ENCODE results near the gene MGAM2.
"Not testable (repeated sequence)": the region's sequence is repeated elsewhere in the genome, so short reads cannot be mapped to it uniquely, and the experiment has no call there.

MGAM2 gene

GRCh38 chr7:142111499-142111898 is at the start of gene MGAM2:
TSS of gene MGAM2 (plus strand) at chr7:142111718. CDS start at chr7:142116874, 5,156 bp downstream.
- FAIRE-seq (no peak), DNase-seq (ENCODE audit: insufficient read length, low spot score) (no peak)

DNA sequence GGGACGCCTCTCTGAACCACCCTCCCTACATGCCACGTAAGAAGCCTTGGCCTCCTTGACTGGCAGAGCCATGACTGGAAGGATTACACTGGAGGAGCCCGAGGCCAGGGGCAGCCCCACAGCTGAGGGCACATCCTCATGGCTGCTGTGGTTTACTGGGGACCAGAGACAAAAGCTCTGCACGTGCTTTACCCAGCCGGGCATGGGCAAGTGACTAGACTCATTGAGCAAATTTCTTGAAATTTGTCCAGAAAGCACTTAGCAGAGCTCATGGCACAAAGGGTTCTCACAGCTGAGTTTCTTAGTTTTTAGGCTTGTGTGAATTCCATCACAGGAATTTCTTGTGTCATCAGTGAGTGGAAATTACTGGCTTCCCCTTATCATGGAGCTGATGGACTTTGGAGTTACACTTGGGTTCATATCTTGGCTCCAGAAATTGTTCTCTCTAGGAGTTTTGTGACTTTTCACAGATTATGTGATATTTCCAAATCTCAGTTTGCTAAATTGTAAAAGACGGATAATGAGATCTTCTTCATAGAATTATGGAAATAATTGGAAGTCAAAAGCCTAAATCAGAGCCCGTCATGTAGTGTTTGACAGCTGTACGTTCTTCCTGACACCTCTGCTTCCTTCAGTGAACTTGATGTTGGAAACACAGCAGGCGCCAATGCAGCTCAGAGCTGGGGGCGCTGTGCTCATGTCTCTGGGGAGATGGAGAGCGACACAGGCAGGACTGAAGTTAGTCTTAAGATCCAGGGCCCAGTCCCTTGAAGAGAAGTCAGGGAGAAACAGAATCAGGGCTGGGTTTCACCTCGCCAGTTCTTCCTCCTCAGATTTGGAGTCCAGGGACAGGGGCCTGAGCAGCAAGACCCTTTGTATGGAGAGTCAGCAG is 47.7 kb upstream of the MGAM2 start:
- DNase-seq (ENCODE audit: insufficient read length, low spot score) (no peak), FAIRE-seq (no peak)

- FAIRE-seq (no peak), DNase-seq (ENCODE audit: insufficient read length, low spot score) (no peak)
Measured at GRCh38 chr7:142066536-142066935, 45.0 kb upstream of the MGAM2 start.

GRCh38 chr7:142077762-142078161 is 33.8 kb upstream of the MGAM2 start:
- FAIRE-seq, result no peak

DNA sequence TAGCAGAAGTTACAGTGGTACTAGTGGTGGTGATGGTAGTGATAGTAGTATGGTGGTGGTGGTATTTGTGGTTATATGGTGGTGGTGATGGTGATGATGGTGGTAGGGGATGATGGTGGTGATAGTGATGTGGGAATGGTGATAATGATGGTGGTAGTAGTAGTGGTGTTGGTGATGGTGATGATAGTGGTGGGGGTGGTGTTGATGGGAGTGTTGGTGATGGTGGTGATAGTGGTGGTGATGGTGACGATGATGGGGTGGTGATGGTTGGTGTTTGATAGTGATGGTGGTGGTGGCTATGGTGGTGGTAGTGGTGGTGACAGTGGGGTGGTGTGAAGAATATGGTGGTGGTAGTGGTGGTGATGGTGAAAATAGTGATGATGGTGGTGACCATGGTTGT is 27.9 kb upstream of the MGAM2 start:
- no peak for FAIRE-seq

More at GRCh38 chr7:142077762-142078161, 33.8 kb upstream of the MGAM2 start:
- DNase-seq (ENCODE audit: insufficient read length, low spot score), result no peak

GRCh38 chr7:142085428-142085827 is 26.1 kb upstream of the MGAM2 start:
- no peak for FAIRE-seq

More for the DNA sequence above, 27.9 kb upstream of the MGAM2 start:
- DNase-seq (ENCODE audit: insufficient read length, low spot score), result no peak

DNA sequence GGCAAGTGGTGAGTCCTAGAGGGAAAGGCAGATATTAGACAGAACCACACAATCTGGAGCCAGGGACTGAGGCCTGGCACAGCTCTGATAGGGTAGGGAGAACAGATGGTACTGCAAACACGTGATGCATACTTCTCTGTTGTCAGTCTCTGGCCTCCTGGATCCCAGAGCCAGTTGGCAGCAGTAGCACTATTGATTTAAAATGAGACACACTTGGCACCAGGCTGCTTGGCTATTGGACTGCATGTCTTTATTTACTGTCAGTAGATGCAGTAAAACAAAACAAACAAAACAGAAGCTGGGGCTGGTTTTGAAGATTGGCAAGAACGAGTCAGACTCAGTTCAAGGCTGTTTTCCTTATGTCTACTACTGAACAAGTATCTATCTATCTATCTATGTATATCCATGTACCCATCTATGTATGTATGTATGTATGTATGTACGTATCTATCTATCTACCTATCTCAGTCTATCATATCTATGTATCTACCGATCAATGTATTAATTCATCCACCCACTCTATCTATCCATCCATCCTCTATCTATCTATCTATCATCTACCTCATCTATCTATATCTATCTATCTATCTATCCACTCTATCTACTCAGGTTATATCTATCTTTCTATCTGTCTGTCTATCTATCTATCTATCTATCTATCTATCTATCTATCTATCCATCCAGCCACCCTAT is 23.4 kb upstream of the MGAM2 start:
- FAIRE-seq (no peak), DNase-seq (ENCODE audit: insufficient read length, low spot score) (no peak)

More at GRCh38 chr7:142085428-142085827, 26.1 kb upstream of the MGAM2 start:
- no peak for DNase-seq (ENCODE audit: insufficient read length, low spot score)

DNA sequence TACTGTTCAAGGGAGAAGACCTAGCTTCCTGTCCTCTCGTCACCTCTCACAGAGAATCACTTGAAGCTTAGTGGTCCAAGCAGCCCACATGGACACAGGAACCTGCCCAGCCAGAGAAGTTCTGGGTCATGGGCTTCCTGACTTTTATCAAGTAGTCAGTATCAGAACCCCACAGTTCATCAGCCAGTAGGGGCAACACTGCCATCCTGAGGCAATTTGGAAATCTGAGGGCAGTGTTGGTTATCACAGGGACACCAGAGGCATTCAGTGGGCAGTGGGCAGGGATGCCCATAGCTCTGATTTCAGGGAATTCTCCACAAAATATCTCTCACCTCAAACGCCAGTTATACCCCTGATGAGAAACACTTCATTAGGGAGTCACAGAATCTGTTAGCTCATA is 22.5 kb upstream of the MGAM2 start:
- DNase-seq (ENCODE audit: insufficient read length, low spot score) (no peak), FAIRE-seq (no peak)

DNA sequence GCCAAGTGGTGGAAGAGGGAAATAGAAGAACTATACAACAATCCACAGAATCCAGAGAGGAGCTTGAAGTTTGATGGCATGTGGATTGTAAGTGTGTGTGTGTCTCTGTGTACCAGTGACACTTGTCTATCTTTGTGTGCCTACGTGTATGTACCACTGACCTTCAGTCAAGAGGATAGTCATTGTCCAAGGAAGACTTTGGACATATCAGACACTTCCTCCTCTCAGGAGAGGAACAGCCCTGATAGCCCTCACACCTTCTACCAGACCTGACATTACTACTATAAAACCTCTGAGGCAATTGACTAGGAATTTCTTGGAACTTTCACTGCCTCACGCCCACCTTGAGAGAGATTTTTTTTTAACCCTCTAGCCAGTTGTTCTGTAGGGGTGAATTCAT is 19.6 kb upstream of the MGAM2 start:
- FAIRE-seq (no peak), DNase-seq (ENCODE audit: insufficient read length, low spot score) (no peak)

DNA sequence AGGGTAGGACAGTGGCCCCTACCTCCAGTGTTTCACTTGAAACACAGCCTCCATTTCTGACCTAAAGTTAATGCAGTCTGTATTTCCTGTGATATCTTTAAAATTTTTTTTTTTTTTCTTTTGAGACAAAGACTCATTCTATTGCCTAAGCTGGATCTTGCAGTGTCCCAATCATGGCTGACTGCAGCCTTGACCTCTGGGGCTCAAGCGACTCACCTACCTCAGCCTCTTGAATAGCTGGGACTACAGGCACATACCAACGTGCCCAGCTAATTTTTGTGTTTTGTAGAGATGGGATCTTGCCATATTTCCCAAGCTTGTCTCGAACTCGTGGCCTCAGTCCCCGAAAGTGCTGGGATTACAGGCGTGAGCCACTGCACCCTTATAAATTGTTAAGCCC is 16.7 kb upstream of the MGAM2 start:
- no peak for DNase-seq (ENCODE audit: insufficient read length, low spot score)
- FAIRE-seq, result no peak

DNA sequence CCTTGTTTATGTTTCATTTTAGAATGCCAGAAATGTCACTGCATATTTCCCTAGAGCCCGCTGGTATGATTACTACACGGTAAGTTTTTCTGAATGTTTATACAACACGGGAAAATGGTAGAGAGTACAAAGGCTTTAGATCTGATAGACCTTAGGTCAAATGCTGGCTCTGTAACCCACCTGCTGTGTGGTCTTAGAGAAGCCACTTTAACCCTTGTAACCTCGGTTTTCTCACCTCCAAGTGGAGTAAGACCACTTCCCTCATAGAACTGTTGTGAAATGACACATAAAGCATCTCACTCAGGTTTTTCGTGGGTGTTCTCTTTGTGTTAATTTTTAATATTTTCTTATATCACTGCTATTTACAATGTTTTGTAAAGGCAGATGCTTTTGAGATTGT is 13.9 kb upstream of the MGAM2 start:
- DNase-seq (ENCODE audit: insufficient read length, low spot score), result no peak
- no peak for FAIRE-seq

DNA sequence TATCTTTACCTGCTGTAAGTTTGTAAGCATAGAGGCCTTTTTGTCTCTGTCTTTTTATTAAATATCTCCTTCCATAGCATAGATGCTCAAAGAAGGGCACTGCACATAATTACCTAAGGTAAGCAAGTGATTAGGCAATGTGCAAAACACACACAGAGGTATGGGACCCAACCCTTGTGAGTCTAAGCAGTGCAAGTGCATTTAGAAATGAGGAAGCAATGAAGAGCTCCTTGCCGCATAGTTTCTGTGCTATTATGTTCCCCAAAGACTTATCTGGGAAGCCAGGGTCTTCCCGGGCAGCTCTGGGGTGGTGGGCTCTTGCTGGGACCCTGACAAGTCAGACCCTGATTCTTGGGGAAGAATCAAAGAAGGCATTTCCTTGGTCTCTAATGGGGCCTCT is 13.5 kb upstream of the MGAM2 start:
- FAIRE-seq (no peak), DNase-seq (ENCODE audit: insufficient read length, low spot score) (no peak)

DNA sequence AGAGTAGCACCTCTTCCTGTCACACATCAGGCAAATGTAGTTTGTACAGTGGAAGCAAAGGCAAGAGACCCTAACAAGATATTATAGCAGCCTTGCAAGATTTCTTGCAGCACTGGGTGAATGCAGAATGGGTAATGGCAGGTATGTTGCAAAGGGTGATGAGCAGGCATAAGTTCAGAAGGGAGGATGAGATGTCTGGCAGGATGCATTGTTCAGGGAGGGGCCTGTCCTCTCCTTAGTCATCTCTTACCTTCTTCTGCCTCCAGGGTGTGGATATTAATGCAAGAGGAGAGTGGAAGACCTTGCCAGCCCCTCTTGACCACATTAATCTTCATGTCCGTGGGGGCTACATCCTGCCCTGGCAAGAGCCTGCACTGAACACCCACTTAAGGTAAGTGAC is 12.2 kb upstream of the MGAM2 start:
- DNase-seq (ENCODE audit: insufficient read length, low spot score); FAIRE-seq: not testable (repeated sequence)

DNA sequence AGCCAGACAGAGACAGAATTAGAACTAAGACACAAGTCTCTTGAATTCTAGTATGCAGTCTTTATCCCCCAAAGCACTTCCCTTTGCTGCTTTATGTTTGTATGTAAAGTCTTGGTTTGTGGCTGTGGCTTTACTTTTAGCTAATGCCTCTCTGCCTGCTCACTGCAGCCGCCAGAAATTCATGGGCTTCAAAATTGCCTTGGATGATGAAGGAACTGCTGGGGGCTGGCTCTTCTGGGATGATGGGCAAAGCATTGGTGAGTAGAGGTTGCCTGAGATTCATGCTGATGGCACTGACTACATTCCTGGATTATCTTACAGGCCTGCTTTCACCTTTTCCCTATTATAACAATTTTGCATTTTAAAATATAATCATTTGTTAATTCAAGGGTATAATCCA is 10.9 kb upstream of the MGAM2 start:
- DNase-seq (ENCODE audit: insufficient read length, low spot score) (no peak), FAIRE-seq (no peak)

- not testable (repeated sequence) for DNase-seq (ENCODE audit: insufficient read length, low spot score); FAIRE-seq
Measured at GRCh38 chr7:142101794-142102193, 9.7 kb upstream of the MGAM2 start.

- FAIRE-seq (no peak), DNase-seq (ENCODE audit: insufficient read length, low spot score) (no peak)
Measured at GRCh38 chr7:142104550-142105527, 6.7 kb upstream of the MGAM2 start.

- no peak for FAIRE-seq
- DNase-seq (ENCODE audit: insufficient read length, low spot score), result no peak
Measured at GRCh38 chr7:142108728-142109505, 2.6 kb upstream of the MGAM2 start.

DNA sequence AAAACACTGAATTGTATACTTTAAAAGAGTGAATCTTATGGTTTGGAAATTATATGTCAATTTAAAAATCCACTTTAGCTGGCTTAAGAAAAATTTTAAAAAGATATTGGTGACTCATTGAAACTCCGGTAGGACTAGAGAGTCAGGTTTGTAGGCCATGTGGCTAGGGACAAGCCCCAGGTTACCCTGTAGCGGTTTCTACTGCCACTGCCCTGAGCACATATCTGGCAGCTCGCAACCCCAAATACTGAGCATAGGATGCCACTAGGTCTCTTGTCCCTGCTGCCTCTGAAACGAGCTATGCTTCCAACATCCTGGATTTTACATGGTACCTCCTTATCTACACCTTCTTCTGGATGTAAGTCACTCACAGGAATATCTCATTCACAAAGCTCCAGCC is 1.4 kb upstream of the MGAM2 start:
- FAIRE-seq (no peak), DNase-seq (ENCODE audit: insufficient read length, low spot score) (no peak)

DNA sequence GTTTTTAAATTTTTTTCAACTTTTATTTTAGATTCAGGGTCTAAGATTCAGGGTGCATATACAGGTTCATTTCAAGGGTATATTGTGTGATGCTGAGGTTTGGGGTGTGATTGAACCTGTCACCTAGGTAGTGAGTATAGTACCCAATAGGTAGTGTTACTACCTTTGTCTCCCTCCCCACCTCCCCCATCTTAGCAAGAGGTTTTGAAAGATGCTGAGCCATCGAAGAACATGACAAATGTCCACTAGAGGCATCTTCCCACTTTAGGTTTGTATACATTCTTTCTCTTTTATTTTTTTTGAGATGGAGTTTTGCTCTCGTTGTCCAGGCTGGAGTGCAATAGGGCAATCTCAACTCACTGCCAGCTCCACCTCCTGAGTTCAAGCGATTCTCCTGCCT is 880 bp upstream of the MGAM2 start:
- DNase-seq (ENCODE audit: insufficient read length, low spot score) (no peak), FAIRE-seq (no peak)

DNA sequence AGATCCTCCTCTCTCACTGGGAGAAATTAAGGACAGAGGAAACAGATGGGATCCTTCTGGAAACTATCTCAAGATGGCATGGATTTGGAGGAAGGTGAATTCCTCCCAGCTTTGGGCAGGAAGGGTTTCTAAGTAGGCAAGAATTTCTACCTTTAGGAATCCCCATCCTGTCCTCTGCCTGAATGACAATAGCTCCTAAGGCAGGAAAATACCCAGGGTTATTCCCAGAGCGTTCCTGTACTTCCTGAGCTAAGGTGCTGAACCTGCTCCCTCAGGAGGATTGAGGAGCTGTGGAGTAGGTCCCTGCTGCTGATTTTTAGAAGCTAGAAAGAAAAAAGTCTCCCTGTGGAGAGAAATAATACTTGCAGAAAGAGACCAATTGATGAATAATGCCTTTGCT is 568 bp downstream of the MGAM2 start:
- no peak for FAIRE-seq

More for the DNA sequence above, 568 bp downstream of the MGAM2 start:
- DNase-seq (ENCODE audit: insufficient read length, low spot score), result no peak
